ENCODE results near the gene LTBP1.

LTBP1 gene

DNA sequence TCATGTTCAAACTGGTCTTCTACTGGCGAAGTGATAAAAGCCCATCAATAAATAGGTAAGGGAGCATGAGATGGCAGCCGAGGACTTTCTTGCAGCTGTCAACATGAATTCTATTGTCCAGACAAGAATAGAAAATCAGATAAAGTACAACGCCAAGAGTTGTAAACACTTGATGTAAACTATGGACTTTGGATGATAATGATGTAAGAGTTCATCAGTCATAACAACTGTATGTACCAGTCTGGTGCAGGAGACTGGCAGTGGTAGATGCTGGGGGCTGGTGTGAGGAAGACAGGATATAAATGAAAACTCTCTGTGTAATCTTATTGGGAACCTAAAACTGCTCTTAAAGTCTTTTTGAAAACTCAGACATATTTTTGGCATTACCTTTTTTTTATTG lies 373.8 kb downstream of the LTBP1 start:
- no peak for DNase-seq

DNA sequence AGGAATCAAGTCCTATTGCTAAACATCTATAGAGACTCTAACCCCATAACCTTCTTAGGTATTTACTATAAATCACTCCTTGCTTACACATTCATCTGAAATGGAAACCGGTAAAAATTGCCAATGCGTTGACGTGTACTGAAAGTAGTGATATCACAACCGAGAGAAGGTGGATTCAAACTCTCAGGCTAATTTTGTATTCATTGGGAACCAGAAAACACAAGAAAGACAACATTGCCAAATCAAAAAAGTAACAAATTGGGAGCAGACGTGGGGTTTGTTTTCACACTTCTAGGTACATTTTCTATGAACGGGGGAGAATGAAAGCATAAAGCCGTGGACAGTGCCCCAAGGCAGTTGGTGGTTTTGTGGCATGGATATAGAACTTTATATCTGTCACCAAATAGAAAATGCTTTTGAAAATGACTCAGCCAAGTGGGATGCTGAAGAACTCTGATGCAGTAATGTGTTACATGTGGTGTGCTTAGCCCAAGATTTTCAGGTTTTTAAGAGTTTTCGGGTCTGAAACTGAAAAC lies 374.6 kb downstream of the LTBP1 start:
- DNase-seq: no peak

DNA sequence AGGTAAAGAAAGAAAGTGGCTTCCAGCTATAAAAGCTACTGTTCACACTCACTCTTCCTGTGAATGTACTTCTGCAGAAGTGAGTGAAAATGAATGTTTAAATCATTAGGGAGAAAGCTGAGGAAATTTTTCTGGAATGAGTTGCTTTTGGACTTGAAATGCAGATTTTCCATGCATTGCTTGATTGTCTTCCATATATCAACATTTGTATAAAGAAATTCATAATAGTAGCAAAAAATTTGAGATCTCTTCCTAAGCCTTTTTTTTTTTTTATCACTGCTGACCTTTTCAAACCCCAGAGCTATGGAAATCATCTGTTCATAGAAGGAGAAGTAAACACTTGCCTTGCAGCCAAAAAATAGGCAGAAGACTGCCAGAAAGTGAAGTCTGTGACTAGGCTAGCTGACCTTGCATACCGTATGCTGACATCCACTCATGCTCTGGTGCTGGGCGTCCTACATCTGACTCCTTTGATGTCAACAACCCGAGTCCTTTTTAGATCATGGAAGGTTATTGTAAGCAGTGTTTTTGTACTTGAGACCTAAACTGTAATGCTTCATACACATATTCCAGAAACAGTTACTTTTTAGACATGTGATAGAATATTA lies 375.2 kb downstream of the LTBP1 start:
- DNase-seq: no peak

DNA sequence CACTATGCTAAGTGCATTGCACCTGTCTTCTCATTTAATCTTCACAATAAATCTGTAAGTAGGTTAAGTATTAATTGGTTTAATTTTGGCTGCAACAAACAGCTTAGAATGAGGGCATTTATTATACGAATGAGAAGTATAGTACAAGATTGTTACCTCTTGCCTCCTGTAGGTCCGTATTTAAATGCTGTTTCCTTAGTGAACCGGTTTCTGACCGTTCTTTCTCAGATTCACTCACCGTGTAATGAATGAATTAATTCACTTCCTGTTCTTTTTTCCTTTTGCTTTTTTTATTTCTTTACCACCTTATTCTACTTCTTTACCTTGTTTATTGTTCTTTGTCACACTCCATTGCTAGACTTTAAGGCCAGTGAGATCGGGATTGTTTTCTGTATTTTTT lies 375.9 kb downstream of the LTBP1 start:
- no peak for DNase-seq

DNA sequence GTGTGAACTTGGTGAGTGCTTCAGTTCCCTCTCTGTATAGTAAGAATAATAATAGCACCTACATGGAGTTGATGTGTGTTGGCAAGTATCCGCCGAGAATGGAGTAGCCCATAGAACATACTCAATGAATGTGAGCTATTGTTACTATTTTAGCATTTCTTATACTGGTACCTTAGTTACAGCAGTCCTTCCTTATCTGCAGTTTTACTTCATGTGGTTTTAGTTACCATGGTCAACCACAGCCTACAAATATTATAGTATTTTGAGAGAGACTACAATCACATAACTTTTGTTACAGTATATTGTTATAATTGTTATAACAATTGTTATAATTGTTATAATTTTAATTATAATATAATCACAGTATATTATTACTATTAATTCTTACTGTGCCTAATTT lies 377.2 kb downstream of the LTBP1 start:
- DNase-seq: no peak

- no peak for DNase-seq
Measured at GRCh38 chr2:33326100-33326499, 379.3 kb downstream of the LTBP1 start.

DNA sequence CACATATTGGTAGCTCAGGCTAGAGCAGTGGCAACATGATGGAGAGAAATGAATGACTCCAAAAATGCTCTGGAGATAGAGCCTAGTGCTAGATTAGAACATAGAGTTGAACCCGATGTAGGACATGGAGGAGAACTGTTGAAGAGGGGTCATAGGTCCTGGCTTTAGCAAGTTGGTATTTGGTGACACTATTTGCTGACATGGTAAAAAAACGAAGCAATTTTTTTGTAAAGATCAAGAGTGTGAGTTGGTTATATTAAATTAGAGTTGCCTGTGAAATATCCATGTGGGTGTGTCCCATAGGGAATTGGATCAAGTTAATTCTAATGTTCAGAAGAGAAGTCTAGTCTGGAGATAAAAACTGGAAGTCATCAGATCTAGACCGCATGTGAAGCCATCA lies 386.7 kb downstream of the LTBP1 start:
- DNase-seq: no peak

DNA sequence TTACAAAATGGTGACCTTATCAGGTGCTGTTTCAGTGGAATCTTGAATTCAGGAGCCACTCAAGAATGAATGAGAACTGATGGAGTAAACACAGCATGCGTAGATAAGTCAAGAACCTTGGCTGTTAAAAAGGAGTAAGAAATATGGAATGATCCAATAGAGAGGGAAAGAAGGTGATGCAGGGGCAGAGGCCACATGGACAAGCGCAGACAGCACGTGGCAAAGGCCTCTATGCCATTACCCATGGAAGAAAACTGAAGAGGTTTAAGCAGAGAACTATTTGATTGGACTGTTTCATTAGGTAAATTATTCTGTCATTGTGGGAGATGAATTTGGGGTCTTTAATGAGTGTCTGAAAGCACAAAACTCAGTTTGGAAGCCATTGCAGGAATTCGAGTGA lies 387.3 kb downstream of the LTBP1 start:
- DNase-seq: no peak

DNA sequence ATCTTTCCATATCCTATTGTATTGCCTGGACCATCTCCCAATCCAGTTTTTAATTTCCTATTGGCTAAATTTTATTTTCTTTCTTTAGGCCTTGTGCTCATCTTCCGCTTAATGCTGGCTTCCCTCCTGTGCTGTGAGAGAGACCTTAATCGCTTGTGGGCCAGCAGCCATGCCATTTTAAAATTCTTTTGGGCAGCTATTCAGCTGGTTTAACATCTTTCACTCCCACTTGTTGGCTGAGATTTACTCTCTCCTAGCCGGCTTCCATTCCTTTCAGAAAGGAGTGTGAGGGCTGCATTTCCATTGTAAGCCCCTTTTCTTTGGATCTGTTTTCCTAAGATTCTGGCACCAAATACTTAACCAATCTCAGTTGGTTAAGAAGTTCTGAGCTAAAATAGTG lies 388.8 kb downstream of the LTBP1 start:
- DNase-seq: no peak

DNA sequence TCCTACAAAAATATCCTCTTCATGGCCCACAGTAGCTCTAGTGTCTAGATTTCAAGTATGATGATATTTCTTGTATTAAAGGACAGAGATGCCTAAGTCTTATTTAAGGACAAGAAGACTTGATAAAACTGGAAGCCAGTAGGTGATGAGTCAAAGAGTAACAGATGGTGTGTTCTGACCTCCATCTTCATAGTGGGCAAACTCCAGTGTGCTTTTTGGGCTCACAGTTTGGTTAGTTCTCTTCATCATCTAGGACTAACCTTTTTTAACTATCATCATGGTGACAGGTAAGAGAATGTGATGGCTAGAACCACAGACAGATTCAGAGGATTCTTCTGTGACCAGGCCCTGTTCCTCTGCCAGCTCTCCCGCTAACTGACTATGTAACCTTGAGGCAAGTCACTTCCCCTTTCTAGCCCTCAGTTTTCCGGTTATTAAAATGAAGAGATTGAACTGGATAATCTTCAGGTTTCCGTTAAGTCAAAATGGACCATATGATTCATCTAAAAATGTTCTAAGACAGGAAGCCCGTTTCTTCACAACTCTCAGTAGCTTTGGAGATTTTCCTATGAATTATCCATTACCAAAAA lies 389.4 kb downstream of the LTBP1 start:
- DNase-seq: no peak

DNA sequence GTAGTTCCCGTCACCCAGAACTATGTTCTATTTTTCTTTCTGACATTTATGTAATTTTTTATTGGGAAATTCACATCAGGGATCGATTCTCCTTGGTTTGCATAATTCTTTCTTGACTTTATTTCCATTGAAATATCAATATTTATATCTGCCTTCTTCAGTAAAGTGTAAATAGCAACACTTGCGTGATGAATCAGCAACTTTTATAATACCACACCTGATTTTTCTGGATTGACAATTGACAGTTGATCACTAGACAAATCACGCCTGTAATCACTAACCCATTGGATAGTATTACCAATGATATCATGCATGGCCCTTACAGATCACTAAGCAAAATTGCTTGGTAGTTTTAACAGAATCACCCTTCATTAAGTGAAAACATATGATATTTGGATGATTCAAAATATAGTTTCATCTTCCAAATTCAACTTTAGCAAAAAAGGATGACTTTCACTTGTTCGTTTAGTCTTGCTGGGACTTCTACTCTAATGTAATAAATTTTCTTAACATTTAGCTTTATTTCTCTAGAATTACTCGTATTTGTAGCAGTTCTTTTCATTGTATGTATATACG lies 390.7 kb downstream of the LTBP1 start:
- DNase-seq: no peak

- DNase-seq: no peak
Measured at GRCh38 chr2:33337981-33338380, 391.2 kb downstream of the LTBP1 start.

- no peak for DNase-seq
Measured at GRCh38 chr2:33339269-33339668, 392.5 kb downstream of the LTBP1 start.

- no peak for DNase-seq
Measured at GRCh38 chr2:33340280-33340679, 393.5 kb downstream of the LTBP1 start.

GRCh38 chr2:33342171-33342570 lies 395.4 kb downstream of the LTBP1 start:
- no peak for DNase-seq

DNA sequence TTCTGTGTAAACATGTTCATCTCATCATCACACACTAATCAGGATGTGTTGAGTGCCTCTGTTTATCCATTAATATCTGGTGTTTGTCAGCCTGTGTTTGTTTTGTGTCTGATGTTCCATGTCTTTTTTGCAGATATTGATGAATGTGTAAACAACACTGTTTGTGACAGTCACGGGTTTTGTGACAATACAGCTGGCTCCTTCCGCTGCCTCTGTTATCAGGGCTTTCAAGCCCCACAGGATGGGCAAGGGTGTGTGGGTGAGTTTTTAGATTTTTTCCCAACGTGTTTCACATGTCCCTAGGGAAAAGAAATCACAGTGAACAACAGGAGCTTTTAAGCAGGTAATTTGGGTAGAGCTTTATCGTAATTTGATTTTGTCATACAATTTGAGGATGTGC lies 396.0 kb downstream of the LTBP1 start:
- no peak for DNase-seq

DNA sequence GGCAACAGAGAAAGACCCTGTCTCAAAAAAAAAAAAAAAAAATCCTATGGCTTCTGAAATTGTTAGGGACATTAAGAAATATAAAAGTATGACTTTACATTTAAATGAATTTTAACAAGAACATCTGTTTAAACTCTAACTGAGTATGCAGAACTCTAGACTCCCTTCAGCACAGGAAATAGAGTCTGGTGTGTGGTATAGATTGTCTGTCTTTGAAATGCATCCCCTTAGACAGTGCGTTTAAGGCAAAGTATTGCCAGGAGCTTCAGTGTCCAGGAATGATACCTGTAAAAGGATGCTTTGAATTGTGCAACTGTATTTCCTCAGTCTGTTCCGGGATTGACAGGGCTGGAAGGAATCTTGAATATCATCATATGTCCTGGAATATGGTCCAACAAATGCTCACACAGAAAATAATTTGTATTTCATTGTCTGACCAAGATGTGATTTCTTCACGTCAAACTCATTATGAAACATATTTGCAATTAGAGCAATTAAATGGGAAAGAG lies 396.7 kb downstream of the LTBP1 start:
- no peak for DNase-seq

DNA sequence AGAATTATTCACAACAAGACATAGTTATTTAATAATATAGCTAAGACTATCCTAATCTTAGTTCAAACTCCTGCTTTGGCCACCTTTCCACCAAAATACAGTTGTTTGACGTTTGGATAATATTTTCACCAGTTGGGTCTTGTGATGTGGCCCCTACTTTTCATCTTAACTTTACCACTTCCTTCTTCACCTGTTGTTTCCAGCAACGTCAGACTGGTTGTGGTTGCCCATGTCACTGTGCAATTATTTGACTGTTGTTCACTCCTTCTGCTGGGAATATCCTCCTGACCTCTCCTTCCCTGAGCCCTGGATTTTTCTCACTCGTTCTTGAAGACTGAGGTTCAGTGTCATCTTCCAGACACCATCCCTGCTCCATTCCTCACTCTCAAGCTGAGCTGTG lies 397.5 kb downstream of the LTBP1 start:
- DNase-seq: no peak

- DNase-seq: no peak
Measured at GRCh38 chr2:33347856-33348255, 401.1 kb downstream of the LTBP1 start.

GRCh38 chr2:33350632-33351031 lies 403.9 kb downstream of the LTBP1 start:
- no peak for DNase-seq

- DNase-seq: no peak
Measured at GRCh38 chr2:33351781-33352180, 405.0 kb downstream of the LTBP1 start.

DNA sequence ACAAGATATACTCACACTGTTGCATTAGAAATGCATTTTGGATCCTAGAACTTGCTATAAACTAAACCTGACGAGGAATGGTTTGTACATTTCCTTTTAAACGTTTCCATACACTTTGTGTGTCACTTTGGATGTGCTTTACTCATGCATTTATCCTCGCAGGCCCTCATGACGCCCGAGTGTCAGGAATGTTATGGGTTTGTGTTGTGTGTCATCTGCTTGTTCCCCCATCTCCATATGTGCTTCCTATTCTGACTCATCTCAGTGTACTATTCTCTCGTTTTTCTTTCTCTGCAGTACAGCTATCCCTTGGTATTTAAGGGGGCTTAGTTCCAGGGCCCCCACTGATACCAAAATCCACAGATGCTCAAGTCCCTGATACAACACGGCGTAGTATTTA lies 408.2 kb downstream of the LTBP1 start:
- no peak for DNase-seq

GRCh38 chr2:33358878-33359277 lies 412.1 kb downstream of the LTBP1 start:
- no peak for DNase-seq

Measured in CD4-positive, alpha-beta T cell treated with Interleukin-21 for 1 hour (primary cell).